NCI-H2171 treated with DMSO at 0.1 percent for 48 hours (cell line): ENCODE data around the gene AP2A1.
"Not testable (repeated sequence)": the region's sequence is repeated elsewhere in the genome, so short reads cannot be mapped to it uniquely, and the experiment has no call there.

Experiments used
- DNase-seq: peaks from one replicate; lab custom pipeline; 2025; lab: John Stamatoyannopoulos, UW

The AP2A1 gene

GRCh38 chr19:49812997-49813861 is 46.4 kb downstream of the AP2A1 start, which contains the start of gene FUZ:
FUZ (minus strand) TSS chr19:49813292; CDS start chr19:49813106, 186 bp downstream.
- DNase-seq = peak; percentile 99

DNA sequence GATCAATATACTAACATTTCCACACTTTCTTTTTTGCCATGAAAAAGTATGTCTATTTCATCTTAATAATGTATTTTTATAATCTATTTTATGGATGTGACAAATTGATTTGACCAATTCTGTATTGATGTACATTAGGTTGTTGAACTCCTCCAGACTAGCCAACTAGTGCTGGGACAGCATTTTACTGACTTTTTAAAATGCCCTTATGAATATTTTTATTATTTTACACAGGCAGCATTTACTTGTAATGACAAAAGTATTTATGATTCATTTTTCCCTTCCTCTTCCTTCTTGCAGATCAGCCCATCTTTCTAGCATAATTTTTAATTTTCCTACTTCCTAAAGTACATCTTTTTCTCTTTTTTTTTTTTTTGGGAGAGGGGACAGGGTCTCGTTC is 47.2 kb downstream of the AP2A1 start:
- DNase-seq = no peak

GRCh38 chr19:49816590-49816989 is 49.8 kb downstream of the AP2A1 start:
- DNase-seq = no peak

DNA sequence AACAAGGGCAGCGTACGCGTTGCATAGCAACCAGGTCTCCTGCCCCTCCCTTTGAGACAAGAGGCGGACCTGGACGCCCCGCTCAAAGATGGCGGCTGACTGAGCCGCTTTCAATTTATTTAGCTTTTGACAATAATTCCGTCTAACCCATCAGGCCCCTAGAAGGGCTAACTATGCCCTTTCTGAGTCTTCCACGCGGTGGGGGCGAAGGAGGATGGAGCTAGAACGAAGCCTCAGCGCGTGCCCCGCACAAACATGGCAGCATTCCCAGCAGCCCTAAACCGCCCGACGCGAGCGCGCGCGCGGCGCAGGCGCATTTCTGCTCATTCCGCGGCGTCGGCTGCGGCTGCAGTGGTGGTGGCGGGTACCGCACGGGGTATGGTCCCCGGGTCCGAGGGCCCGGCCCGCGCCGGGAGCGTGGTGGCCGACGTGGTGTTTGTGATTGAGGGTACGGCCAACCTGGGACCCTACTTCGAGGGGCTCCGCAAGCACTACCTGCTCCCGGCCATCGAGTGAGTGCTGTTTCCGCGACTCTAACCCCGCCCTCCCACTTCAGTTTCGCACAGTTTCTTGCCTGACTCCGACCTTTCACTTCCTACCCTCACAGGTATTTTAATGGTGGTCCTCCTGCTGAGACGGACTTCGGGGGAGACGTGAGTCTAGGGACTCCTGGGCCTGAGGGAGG is 51.3 kb downstream of the AP2A1 start, which contains the start of gene MED25:
TSS of gene MED25 (plus strand) at position 326 of the 685 bp plus-strand sequence. CDS start at position 379, 53 bp downstream.
- DNase-seq = peak; percentile 91

DNA sequence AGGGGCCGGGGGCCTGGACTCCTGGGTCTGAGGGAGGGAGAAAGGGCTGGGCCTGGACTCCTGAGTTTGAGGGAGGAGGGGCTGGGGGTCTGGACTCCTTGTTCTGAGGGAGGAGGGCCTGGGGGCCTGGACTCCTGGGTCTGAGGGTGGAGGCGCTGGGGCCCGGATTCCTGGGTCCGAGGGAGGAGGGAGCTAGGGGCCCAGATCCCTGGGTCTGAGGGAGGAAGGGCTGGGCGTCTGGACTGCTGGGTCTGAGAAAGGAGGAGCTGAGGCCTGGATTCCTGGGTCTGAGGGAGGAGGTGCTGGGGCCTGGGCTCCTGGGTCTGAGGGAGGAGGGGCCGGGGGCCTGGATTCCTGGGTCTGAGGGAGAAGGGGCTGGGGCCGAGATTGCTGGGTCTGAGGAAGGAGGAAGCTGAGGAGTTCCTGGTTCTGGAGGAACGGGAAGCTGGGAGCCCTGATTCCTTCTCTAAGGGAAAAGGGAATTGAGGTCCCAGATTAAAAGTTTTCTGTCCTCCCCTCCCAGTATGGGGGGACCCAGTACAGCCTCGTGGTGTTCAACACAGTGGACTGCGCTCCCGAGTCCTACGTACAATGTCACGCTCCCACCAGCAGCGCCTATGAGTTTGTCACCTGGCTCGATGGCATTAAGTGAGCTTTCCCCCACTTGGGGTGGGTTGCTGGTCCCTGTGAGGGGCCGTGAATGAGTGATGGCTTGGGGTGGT is 52.0 kb downstream of the AP2A1 start:
- DNase-seq = no peak

DNA sequence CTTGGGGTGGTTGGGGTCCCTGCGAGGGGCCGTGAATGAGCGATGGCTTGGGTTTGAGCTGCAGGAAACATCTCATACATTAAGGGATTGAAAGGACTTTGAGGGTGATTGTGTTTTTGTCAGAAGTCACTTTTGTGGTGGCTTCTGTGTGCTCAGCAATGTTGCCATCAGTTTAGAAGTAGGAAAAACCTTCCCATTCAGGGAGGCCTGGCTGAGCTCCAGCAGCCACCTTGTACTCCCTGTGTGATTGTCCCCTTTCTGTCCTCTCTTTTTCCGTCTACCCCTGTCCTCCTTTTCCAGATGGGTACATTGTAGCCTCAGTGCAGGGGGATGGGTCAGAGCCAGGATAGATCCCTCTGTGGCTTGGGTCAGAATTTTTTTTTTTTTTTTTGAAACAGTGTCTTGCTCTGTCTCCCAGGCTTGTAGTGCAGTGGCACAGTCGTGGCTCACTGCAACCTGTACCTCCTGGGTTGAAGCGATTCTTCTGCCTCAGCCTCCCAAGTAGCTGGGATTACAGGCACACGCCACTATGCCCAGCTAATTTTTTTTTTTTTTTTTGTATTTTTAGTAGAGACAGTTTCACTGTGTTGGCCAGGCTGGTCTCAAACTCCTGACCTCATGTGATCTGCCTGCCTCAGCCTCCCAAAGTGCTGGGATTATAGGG is 52.8 kb downstream of the AP2A1 start:
- DNase-seq = not testable (repeated sequence)

GRCh38 chr19:49820125-49820524 is 53.3 kb downstream of the AP2A1 start:
- peak; percentile 37 for DNase-seq

- peak; percentile 60 for DNase-seq
These were observed 56.7 kb downstream of the AP2A1 start for GRCh38 chr19:49823472-49823871.

- no peak for DNase-seq
These were observed 57.9 kb downstream of the AP2A1 start for GRCh38 chr19:49824662-49825061.

DNA sequence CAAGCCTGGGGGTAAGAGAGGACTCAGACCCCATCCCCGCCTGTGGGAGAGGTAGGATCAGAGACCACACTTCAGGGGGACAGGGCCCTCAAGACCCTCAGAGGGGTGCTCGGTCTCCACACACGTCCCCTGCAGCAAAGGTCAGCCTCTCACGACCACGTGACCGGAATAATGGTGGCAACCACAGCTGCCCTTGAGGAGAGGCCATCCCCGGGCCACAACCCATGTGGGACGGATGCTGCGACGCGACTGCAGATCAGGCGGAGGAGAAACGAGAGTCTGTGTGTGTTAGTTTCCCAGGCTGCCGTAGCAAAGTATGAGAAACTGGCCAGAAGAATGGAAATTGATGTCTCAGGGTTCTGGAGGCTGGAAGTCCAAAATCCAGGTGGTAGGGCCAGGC is 60.2 kb downstream of the AP2A1 start:
- DNase-seq = no peak

- DNase-seq = no peak
These were observed 62.4 kb downstream of the AP2A1 start for GRCh38 chr19:49829200-49829599.

DNA sequence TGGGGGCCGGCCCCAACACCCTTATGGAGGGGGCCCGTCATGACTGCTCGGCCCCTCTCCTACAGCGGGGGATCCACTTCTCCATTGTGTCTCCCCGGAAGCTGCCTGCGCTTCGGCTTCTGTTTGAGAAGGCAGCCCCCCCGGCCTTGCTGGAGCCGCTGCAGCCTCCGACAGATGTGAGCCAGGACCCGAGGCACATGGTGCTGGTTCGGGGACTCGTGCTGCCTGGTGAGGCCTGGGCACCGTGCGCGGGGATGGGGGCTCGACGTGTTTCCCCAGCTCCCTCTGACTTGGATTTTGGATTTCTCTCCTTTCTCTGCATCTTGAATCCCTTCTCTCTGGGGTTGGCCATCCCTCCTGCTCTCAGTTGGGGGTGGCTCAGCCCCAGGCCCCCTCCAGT is 62.9 kb downstream of the AP2A1 start:
- DNase-seq = no peak

GRCh38 chr19:49830766-49831165 is 64.0 kb downstream of the AP2A1 start:
- DNase-seq = no peak

DNA sequence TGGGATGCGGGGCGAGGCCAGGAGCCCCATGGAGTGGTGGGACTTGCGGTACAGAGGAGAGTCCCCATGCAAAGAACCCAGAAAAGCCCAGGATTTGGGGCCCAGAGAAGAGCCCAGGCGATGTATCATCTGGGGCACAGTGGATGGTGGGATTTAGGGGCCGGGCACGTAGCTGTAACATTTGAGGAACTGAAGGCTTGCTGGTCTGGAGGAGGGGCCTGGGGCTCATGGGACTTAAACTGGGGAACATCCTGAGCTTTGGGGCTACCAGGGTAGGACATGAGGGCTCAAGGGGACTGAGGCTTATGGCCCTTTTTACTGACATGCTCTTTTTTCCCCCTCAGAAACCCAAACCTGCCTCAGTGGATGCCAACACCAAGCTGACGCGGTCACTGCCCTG is 64.8 kb downstream of the AP2A1 start:
- no peak for DNase-seq

DNA sequence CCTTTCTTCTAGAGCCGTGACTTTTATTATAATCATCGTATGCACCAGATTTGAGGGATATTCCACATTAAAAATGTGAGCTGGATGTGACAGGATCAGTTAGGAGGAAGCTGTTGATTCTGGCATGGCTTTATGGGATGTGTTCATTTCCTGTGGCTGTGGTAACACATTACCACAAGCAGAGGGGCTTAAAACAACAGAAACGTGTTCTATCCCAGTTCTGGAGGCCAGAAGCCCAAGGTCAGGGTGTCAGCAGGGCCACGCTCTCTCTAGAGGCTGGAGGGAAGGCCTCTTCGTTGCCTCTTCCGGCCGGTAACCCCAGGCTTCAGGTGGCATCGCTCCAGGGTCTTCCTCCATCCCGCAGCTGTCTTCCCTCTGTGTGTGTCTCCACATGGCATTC is 65.8 kb downstream of the AP2A1 start:
- DNase-seq = no peak

DNA sequence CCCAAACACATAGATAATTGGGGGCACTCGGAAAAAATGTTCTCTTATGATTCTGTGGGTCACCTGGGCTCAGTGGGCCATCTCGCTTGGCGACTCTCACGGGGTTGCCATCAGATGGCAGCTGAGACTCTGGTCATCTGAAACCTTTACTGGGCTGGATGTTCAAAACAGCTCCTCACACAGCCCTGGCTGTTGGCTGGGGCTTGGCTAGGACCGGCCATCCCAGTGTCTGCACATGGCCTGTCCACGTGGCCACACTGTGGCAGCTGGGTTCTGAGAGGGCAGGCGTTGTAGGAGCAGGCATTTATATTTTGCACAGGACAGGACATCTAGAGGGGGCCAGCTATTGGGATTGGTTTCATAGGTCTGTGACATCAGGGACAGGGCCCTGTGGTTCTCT is 66.8 kb downstream of the AP2A1 start:
- DNase-seq = no peak

GRCh38 chr19:49835562-49835961 is 68.8 kb downstream of the AP2A1 start:
- DNase-seq = no peak

DNA sequence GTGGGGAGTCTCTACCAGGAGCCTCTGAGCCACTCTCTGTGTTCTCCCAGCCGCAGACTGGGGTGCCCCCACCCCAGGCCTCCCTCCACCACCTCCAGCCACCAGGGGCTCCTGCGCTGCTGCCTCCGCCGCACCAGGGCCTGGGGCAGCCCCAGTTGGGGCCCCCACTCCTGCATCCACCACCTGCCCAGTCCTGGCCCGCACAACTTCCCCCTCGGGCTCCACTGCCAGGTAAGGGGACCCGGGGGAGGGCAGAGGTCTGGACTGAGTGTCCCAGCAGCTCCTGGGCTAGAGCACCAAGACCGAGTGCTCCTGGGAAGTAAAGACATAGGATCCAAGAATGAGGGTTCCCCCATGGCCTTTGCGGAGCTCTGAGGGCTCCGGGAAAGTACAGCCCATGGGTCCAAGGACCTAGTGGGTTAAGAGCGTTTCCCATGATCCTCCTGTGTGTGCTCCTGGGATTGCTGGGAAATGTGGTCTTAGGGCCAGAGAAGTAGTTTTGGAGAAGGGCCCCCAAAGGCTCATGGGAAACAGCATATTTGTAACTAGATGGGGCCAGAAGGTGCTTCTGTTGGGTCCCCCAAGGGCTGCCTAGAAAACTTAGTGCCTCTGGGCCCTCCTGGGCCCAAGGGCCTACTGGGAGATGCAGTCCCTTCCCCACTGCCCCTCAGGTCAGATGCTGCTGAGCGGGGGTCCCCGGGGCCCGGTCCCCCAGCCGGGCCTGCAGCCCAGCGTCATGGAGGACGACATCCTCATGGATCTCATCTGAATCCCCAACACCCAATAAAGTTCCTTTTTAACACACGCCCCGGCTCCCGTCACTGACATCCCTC is 69.6 kb downstream of the AP2A1 start:
- DNase-seq = no peak

DNA sequence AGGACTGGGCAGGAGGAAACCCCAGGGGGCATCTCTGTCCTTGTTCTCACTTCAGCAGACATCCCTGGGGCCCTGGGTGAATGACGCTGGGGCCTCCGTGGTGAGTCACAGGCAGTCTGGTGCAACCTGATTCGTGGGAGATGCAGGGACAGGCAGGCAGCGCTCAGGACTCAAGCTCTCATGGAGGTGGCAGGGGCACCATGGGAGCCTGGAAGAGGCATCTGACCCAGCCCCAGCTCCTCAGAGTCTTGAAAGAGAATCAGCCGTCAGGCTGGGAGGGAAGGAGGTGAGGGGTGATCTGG is 70.2 kb downstream of the AP2A1 start:
- no peak for DNase-seq

DNA sequence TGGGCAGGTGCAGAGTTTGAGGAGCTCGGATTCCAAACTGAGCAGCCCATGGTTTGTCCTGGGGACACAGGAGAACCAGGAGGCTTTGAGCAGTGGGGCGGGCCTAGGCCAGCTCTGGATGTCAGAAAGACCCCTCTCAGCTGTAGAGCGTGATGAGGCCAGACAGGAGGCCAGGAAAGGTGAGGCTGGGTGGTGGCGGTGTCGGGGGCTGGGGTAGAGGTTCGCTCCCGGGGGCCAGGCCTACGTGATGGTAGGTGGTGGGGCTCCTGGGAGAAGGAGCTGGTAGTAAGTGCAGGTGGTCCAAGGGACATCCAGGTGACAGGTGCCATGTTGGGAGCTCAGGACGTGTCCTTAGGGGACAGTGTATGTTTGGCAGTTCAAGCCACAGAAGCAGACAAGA is 70.6 kb downstream of the AP2A1 start:
- no peak for DNase-seq

DNA sequence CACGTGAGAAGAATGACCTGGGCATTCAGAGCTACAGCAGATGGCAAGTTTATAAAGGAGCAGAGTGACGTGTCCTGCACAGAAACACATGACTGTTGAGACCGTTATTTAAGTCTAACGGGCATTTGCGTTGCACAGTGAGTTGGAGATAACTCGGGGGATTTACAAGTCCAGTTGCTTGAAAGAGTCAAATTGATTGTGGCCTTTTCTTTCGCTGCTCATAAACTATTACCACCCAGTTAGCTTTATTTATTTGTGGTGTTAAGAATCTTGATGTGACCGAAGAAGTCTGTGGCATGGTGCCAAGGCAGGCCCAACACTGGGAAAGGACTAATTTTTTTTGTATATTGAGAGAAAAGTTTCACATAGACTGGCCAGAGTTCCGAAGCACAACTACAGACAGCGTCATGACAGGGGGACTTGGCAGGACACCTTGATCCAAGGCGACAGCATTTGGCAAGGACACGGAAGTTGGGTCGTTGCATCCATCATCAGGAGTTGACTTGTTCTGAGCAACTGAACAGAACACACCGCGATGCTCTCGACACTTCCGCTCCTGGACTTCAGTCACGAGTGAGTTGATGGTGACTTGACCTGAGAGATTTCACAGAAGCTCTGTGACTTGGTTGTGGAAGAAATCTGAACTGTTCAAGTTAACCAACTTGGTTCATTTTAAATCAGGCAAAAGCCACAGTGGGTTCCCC is 72.2 kb downstream of the AP2A1 start:
- no peak for DNase-seq
